ENCODE measurements around the gene RAD51B.
"Not testable (repeated sequence)": the region's sequence is repeated elsewhere in the genome, so short reads cannot be mapped to it uniquely, and the experiment has no call there.

Gene RAD51B

DNA sequence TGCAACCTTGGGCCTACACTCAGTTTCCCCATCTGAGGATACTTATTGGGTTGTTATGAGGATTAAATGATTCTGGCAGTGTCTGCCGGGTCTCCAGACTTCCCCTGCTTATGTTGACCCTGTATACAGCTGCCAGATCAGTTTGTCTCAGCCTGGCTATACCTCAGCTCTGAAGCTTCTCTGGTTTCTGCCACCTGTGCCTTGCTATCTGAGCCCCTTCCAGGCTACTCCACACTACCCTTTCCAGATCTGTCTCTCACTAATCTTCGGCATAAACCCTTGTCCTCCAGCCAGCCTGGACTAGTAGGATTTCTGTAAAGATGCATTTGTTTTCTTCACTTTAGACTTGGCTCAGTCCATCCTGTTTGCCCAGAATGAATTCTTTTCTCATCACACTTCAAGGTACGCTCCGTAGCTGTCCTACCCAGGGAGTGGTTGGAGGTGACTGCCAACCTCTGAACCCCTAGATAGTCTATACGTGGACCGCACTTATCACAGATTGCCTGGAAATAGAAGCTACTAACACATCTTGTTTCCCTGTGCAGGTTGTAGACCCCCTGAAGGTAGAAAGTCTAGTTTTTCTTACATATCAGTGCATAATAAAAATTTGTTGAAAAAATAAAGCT is 422.4 kb downstream of the RAD51B start:
- no peak for DNase-seq

DNA sequence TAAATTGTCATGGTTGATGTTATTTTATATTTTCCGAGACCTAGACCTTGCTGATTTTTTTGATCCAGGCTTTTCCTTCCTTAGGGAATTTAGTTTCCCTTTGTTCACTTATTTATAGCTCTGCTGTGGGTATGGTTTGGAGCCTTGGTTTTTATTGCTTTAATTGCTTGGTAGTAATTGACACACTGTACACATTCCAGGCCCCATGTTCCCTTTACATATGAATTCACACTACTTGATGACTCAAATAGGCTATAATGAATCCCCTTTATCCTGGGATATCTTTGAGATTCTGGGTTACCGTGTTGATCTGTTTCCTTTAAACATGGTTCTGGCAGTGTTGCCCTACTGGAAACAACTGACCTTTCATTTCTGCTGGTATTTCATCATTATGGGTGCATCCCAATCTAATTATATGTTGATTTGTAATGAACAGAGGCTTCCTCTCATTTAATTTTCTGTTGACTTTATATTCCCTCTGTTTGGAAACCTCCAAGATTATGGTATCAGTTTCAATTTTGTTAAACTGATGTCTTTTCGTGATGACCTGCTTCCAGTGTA is 424.0 kb downstream of the RAD51B start:
- DNase-seq = no peak

DNA sequence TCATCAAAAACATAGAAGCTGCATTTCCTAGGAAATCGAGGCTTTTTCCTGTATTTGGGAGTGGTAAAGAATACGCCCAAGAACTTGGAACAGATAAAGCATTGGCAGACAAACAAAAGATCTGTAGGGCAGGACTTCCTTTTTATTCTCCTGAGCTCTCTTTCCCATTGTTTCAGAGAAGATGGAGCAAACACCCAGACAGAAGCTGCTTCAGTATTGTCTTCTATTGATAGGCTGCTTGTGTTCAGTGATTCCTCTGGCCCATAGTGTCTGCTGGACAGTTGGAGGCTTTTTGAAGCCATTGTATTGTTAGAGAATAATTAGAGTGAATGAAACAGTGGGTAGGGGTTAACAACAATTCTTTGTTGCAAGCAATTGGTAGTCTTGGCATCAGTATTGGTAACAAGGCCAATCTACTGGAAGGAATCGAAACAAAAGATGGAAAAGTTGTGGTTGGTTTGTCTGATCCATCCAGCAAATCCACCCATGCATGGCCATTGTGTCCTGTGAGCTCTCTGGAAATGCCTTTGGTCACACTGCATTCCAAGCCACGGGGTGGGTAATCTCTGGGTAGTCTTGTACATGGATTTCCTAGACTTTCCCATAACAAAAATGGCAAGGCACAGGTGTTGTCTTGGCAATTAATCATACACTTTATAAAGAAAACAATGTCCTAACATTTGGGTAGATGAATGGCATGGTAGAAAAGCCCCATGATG is 424.8 kb downstream of the RAD51B start:
- DNase-seq = no peak

DNA sequence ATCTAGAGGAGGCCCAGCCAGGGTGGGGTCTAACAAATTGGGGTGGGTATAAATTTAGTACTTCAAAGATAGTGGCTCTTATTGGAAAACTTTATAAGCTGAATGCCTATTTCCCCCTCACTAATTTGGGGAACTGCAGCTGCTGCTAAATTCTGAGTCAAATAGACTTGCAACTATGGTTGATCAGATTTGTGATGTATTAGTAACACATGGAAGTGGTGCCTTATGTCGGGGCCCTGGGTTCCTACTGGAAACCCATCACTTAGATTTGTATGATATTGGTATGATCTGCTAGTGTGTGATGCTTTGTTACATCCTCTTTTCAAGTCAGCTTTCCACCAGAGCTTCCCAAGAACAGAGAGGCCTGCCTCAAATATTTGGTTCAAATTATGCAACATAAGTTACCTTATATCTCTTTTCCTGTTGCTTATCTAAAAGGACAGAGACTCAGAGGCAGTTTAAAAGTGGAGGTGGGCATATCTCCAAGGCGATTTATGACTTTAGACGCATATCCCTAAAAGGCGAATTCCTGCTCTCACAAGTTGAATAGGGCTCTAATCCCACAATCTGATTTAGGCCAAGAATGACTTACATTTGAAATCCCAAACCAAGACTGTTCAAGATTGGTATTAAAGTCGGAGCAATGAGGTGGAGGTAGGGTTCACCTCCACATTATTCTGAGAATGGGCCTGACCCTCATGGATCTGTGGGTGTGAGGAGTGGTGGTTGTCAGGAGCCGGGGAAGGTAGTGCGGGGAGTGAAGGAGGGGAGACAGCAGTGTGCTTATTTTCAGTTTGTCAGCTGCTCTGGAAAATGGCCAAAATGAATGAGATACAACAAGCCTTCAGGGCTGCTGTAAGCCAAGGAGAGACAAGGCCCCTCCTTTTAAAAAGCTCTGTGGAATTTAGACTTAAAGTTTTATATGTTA is 425.8 kb downstream of the RAD51B start:
- no peak for DNase-seq

DNA sequence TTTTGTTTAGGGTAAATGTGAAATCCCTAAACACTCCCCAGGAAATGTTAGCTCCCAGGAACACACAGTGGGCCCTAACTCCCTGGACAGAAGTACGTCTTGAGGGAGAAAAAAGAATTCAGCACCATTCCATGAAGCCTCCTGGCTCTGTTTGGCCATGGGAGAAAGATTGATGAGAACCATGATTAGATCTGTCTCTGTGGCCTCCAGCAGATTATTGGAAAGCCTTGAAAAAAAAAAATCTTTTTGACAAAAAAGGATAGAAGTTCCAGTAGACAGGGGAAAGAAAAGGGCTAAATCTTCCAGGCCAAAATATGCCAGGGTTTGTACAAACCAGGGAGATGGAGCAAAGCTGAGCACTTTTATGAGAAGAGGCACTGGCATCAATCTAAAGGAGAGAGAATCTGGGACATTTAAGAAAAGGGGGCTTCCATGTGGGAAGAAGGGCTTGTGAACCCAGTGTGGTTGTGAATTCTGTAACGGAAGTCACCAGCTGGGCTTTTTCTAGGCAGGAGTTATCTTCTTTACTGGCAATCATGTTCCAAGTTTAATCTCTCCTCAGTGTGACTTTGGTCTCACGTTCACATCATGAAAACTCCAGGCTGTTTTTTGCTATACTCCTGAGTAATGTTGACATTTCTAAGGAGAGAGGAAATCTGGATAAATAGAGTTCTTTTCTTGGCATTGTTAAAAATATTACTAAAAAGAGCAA is 426.7 kb downstream of the RAD51B start:
- no peak for DNase-seq

DNA sequence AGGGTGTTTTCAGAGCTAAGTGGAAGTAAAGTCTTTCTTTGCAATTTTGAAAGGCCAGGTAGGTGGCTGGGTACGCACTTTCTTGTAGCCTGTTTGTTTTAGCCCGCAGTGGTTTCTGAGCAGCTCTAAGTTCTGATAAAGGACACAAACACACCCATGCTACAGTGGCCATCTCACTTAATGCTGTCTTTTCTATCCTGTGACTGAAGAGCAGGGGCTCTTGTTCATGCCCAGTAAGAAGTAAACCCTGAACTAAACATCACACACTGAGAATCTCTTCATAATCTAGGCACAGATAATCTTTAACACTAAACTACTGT is 427.2 kb downstream of the RAD51B start:
- DNase-seq = no peak

DNA sequence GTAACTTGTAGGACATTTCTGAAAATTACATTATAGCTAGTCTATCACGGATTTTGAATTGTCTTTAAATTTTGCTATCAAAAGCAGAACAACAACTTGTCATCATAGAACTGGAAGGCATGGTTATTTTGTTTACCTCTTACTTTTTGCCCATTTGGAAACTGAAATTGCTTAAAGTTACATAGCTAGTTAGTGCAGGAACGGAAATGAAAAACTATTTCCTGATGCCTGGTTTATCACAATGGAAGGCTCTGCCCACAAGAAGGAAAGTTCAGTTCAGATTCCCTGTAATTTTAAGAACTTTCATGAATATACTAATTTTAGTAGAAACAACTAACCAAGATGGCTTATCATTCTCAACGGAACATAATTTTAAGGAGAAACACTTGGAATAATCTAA is 427.7 kb downstream of the RAD51B start:
- no peak for DNase-seq

DNA sequence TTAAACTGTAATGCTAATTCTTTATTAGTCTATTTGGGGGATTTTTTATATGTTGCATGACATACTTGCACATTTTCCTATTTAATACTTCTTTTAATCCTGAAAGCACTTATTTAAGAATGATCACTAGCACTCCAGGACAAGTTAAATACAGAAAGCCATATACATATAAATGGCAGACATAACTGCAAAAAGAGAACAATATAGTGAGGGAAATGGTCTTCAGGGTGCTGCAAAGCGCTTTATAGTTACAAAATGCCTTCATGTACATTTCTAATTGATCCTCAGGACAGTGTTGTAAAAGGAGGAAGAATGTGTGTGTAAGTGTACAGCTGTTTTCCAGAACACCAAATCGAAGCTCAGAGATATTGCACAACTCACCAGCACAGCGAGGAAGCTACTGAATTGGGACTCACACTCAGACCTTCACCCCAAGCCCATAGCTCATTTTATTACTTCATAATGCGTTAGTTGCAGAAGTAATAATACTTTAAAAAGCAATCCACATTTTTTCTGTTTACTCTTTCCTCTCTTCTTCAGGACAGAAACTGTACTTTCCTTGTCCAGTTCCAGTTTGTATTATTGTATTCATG is 428.2 kb downstream of the RAD51B start:
- DNase-seq = no peak

DNA sequence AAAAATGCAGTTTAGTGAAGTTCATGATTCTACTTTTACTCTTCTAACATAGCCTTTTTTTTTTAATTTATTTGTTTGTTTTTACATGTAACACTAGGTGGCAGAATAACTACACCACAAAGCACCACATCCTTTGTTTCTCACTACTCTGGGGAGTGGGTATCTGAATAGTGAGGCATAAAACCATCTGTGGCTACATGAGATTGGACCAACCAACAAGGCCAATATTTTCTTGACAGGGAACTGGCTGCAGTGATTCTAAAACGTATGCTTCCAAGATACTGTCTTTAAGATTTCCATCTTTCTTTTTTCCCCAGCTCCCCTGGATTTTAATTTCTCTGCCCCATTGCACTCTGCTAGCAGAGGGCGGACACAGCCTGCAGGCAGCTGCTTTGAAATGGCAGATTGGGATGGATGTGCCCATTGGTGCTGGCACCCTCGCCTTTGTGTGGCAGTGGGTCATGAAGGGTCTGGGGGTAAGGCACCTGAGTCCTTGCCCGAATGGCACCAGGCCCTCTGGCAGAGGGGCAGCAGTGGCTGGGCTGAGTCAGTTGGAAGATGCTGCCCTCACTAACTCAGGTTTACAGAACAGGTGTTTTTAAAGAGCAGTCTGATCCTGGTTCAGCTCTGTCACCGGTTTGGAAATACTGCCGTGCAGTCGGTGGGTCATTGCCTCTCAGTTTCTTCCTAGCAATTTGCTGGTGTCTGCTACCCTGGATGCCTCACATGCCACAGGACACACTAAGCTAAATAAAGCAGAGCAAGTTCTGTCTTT is 429.1 kb downstream of the RAD51B start:
- no peak for DNase-seq

DNA sequence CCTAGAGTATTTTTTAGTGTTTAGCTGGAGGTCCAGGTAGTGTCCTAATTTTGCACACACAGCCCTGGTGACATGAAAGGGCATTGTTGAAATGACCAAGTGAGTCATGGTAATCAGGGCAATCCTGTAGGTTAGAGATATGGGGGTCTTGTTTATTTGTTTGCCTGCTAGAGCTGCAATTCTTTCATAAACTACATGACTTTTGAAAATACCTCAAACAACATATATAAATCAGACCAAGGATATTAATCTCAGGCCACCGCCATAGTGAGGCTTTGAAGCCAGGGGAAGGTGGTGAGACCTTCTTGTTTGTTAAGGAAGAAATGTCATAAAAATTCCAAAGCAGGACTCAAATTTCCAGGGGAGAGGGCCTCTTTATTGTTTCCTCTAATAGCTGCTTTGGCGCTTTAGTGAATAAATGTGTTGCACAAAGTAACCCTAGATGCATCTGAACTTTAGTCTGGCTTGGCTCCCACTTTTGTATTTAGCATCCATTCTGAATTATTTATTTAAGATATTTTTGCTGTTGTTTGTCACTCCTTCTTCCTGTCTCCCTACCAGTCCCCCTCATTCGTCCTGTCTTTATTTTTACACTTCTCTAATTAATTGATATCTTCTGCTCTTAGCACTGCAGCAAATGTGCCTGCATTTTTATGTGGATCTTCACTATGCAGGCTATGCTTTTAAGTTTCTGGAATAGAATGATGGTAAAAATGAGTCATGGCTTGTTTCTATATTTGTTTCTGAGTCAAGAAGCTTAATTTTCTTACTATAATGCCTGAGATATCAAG is 430.3 kb downstream of the RAD51B start:
- DNase-seq = no peak

DNA sequence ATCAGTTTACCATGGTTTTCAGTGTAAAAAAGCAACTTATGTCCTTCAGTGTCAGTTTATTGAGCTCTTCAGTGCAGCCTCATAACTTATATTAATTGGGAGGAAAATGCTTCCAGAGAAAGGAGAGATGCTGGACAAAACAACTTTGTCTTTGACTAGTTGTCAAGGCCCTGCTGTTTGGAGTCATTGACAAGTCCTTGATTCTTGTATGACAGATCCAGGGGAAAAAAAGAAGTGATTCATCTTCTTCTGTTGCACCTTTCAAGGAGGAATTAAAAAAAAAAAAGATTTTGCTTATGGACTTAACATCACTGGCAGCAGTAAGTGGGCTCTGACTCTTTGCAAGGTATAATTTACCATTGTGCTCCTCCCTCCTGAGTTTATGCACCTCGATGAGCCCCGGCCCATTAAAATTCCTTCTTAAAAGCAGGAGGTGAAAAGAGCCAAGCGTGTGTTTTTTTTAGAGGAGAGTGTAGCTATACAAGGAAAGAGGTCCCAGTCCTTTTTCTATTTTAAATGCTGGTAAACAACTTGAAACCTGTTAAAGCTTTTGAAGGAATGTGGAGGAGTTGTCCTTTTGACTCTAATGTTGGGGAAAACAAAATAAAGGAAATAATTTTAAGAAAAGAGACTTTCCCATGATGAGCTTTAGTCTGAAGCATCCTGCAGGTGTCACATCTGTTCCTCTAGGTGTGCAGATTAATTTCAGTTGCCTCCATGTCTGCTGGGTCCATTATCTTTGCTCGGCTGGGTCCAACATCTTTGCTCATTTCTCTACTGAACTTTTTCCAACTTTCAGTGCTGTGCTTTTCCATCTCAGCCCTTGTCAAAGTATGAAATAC is 431.6 kb downstream of the RAD51B start:
- DNase-seq = no peak

DNA sequence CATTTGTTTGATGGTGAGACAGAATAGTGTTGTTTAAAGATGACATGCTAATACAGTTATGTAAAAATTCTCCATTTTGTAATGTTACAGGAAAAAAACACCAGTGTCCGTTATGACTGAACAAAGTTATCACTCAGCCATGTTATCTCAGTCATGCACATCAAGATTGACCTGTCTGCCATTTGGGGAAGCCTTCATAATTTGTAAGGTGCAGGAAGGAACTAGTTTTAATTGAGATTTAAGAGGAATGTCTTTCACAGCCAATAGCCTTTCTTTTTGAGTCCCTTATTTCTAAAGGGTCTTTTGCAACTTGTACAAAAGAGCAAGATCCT is 432.2 kb downstream of the RAD51B start:
- no peak for DNase-seq

DNA sequence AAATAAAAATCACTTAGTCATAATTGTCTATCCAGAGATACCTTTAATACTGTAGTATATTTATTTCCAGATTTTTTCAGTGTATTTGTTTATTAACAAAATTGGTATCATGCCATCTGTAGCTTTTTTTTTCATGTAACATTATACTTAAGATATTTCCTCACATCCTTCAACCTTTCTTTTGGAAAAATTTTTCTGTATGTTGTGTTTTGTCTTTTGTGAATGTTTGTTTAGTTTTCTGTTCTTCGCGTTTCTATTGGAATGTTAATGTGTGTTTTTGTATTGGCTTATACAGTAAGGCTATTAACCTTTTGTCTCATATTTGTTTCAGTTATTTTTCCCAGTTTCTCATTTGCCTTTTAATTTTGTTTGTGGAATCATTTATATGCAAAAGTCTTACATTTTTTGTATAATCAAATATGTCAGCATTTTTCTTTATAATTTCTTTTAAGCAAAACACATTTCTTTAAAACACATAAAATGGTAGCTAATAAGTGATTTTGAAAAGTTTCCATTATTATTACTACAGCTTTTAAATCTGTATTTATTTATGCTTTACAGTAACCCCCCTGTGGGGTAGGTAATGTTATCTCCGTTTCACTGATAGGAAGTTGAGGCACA is 433.7 kb downstream of the RAD51B start:
- no peak for DNase-seq

DNA sequence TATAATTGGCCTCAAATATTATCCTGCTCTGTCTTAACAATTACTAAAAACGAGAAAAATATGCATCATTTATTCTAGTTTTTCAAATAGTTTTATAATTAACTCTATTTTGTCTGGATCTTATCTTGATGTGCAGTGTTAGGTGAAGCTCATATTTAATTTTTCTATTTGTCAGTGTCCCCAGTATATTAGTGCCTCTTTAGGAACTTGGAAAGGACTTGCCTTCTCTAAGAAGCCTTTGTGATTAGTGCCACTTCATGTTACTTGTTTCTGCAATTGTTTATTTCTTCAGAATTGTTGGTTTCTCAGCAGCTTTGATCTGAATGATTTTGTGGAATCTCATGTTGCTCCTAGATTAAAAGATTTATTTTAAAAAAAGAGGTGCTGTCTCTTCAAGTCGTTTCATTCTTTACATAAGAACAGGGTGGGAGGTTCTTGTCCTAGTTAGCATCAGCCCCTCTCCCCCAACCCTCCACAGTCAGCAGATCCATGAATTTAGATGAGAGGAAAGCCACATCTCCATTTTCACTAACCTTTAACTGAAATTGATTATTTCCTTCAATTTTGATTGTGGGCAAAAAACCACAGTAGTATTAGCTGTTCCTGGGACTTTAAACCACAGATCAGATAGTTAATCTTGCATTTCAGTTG is 434.4 kb downstream of the RAD51B start:
- no peak for DNase-seq

DNA sequence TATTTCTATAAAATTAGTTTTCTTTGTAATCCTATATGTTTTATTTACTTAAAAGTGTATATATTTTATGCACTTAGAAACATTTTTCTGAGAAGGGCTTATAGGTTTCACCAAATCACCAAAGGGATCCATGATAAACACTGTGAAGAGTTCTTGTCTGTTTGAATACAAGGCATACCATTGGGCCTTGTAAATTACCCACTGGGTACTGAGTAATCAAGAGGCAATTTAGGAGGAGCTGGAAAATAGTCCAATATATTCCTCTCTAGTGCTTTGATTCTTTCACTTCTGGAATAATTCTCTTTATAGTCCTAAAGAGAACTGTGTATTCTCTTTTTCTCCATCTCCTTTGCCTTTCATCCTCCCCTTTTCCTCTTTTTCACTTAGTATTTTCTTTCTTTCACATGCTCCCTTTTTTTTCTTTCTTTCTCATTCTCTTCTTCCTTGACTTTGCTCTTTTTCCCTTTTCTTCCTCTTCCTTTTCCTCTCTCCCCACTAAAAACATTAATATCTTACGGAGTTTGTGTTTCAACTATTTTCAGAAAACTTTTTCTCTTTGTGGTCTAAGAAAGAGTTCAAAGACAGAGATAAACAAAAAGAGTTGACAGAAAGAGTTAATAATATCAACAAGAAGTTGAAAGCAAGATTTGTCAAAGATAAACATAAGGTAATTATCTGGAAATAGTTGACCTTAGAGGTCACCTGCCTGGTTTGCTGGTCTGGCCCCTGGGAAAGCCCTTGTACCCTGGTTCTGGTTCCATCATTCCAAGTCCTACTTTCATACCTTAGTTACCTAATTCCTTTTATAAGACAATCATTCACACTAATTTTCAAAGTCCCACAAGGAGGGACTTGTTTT is 435.3 kb downstream of the RAD51B start:
- DNase-seq = no peak

DNA sequence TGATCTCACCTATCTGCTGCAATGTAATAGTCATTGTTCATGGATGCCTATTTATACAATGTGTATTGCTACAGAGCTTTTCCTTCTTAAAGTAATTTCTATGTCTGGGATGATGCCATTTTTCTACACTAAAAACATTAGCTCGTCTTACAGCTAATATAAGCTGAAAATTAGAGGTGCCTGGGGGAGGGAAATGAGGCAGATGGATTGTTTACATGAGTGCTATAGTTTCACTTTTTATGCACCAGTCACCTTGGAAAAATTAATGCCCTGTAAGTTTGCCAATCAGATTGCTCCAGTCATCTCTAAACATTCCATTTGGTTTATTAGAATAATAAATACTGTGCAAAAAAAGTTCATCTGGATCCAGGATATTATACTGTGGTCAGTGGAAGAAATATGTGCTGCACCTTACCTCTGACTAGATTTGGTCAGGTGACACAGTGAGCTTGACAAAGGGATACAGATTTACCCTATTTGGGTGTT is 436.2 kb downstream of the RAD51B start:
- DNase-seq = no peak

DNA sequence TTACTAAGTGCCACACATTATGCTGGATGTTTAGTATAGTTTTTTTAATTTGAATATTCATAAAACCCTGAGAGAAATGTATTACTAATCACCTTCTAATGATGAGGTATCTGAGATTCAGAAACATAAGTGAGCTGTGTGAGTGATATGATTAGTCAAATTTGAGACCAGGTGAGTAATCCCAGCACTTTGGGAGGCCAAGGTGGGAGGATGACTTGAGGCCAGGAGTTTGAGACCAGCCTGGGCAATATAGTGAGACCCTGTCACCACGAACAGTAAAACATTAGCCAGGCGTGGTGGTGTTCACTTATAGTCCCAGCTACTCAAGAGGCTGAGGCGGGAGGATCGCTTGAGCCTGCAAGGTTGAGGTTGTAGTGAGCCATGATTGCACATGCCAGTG is 438.4 kb downstream of the RAD51B start:
- no peak for DNase-seq

DNA sequence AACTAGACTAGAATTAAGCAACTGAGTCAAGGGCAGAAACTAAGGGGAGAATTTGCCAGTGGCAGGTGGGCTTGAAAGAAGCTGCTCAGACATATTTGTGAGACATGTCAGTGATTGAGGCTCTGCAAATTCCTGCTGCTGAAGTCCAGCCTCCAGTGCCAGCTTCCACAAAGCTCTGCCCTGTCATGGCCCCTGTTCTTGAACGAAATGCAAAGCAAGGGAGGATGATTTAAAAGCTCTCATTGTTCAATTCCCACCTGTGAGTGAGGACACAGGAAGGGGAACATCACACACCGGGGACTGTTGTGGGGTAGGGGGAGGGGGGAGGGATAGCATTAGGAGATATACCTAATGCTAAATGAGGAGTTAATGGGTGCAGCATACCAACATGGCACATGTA is 439.4 kb downstream of the RAD51B start:
- DNase-seq = not testable (repeated sequence)
